Right lobe of liver (tissue), 4 donors: ENCODE results near the gene RAB30.

Experiments used
- CTCF ChIP-seq, 4 donors: fragments of 200-600 bp in 3 of 4; fragments of 450-650 bp in 1 of 4; IDR thresholded peaks; one replicate each; pipeline versions ENCODE4 v1.5.1 to v1.8.0; 2016 to 2022; ENCODE audit warnings: antibody characterized with exemption in 4 of 4, mild to moderate bottlenecking in 2 of 4
- POLR2A ChIP-seq: fragments of 450-650 bp; IDR thresholded peaks from one replicate; pipeline ENCODE4 v1.6.1; 2017; ENCODE audit warnings: antibody characterized with exemption, mild to moderate bottlenecking
- donor health status: DM: no; HTN: no; CAD: no.
- donor health status: DM: no; HTN: no; CAD: no.
- donor health status: DM: no; HTN: yes; CAD: no.

DNA sequence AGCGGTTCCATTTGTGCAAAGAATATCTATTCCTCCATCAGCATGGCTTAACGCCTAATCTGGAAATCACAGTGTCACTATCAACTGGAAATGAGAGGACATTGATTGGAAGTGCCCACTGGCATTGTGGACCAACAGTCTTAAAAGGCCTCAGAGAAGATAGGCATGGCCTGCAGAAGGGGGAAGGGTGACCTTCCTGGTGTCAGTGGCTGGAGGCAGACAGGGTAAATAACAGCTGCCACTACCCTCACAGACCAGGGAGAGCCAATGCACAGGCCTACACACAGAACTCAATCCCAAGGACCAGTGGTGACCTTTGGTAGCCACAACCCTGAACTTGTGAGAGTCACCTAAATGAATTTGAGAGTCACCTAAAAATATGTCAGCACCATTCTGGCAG lies 134.1 kb downstream of the RAB30 start:
- no peak for TF ChIP-seq CTCF (IDR thresholded peaks at IDR 0.05)
- TF ChIP-seq POLR2A = no peak
